Measurements from ENCODE around the gene ST6GAL1. TPM values are rescaled to one million over a fixed set of nuclear protein-coding genes. Genes with fewer than 3 reads are reported as not detected.
"Not testable (repeated sequence)": the region's sequence is repeated elsewhere in the genome, so short reads cannot be mapped to it uniquely, and the experiment has no call there.

The ST6GAL1 gene
- total RNA-seq, 1 donor = 38.8 TPM

DNA sequence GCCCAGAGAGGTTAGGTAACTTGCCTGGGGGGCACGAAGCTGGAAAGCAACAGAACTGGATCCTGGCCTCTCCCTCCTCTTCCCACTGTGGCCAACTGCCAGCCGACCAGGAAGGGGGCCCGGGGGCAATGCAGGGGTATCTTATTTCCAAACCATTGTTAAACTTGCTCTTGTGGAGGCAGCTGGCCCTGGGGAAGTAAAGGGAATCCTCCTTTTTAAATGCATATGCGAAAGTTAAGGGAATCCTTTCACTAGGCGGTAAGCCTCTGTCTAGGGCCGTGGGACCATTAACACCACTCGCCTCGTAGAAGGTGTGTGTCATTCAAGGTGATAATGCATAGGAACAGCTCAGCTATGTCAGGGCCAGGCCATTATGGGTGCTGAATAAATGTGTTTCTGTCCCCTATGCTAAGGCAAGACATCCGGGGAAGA is 68.6 kb downstream of the ST6GAL1 start:
- Histone ChIP-seq H3K4me1 (ENCODE audit: insufficient read depth, low read length) (peaks cover 73% of the 10 kb centered on the region), H3K27me3 (ENCODE audit: insufficient read depth, low read length) (no peaks in the 10 kb centered on the region), H3K4me3 (ENCODE audit: low read length) (no peak overlapping the region), H3K9me3 (ENCODE audit: low read depth, low read length) (no peaks in the 10 kb centered on the region)

DNA sequence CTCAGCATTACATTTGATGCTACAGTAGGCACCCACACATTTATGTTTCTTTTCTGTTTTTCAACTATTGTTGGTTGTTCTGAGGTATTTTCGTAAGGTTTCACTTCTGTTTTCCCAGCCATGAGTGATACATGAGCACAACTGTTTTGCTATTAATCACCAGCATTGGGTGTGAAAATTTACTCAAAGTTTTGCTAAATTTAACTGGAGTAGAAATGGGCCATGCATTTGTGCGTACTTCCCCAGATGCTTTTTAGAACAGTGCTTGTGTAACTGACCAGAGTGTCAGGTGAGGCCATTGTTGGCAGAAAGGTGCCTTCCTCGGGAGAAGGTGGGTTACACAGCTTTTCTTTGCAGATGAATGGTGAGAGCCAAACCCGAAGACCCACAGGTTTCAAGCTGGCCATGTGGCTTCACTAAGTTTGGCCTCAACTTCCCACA is 70.4 kb downstream of the ST6GAL1 start:
- H3K27me3 ChIP-seq (ENCODE audit: insufficient read depth, low read length) = no peaks in the 10 kb centered on the region
- peaks cover 80% of the 10 kb centered on the region for H3K4me1 ChIP-seq (ENCODE audit: insufficient read depth, low read length)
- no peaks in the 10 kb centered on the region for H3K9me3 ChIP-seq (ENCODE audit: low read depth, low read length)
- no peak overlapping the region for H3K4me3 ChIP-seq (ENCODE audit: low read length)

DNA sequence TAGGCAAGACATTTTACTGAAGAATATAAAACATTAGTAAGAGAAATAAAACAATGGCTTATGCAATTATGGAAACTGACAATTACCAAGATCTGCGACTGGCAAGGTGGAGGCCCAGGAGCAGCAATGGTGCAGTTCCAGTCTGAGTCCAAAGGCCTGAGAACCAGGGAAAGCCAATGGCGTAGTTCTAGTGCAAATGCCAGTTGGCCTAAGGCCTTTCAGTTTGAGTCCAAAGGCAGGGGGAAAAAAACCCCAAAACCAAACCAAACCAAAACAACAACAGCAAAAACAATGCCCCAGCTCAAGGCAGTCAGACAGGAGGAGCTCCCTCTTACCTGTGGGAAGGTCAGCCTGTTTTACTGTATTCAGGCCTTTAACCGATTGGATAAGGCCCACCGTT is 72.6 kb downstream of the ST6GAL1 start:
- no peaks in the 10 kb centered on the region for H3K27me3 ChIP-seq (ENCODE audit: insufficient read depth, low read length)
- H3K9me3 ChIP-seq (ENCODE audit: low read depth, low read length) = no peaks in the 10 kb centered on the region
- peaks cover 81% of the 10 kb centered on the region for H3K4me1 ChIP-seq (ENCODE audit: insufficient read depth, low read length)
- no peak overlapping the region for H3K4me3 ChIP-seq (ENCODE audit: low read length)

DNA sequence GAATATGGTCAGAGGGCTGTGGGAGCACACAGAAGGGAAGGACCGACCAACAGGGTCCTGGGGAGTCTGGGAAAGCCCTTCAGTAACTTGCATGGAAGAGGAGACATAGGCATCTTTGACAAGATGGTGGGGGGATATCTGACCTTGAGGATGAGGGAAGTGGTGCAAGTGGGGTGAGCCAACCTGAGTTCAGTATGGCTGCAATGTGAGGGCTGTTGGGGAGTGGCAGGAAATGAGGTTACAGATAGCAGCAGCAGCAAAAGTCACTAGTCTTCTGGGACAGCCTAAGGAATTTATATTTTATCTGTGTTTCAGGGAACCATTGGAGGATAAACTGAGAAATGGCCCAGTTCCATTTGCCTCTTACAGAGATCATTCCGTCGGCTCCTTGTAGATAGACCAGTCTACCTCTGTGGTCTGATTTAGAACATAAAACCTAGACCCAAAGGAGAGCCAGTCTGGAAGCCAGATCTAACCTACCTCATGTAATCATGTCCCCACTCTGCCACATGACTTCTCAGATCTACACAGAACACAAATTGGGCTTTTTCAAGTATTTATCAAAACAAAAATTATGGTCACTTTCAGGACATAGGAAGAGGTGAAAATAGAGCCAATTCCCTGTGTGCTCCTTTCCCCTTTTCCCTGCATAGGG is 75.6 kb downstream of the ST6GAL1 start:
- Histone ChIP-seq H3K4me3 (ENCODE audit: low read length) (no peak overlapping the region), H3K4me1 (ENCODE audit: insufficient read depth, low read length) (peaks cover 59% of the 10 kb centered on the region), H3K27me3 (ENCODE audit: insufficient read depth, low read length) (no peaks in the 10 kb centered on the region), H3K9me3 (ENCODE audit: low read depth, low read length) (no peaks in the 10 kb centered on the region)

DNA sequence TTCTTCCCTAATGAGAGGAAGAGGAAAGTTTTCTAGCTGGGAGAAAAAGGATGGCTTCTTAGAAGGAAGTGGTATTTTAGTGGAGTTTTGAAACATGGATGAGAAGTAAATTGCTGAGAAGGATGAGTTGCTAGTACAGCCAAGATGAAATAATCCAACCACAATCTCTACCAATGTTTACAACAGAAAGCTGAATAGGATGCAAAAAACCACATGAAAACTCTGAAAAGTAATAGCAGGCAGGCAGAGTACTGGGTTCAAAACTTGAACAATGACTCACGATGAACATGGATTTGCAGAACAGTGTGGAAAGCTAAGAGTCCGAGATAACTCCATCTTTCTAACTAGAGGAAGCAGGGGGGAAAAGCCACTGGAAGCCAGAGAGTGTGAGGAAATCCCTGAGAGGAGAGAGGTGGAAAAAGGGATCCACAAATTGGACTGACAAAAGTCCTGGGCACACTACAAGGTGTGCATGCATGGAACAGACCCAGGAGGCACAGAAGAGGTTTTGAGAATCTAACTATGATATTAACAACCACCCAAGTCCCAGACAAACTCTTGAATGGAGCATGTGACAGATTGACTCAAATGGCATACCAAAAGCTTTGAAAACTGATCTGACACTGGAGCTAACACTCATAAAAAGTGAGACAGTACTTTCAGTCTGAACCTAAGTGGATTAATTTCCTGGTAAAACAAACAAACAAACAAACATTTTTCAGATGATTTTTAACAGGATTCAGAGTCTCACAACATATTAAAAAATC is 76.7 kb downstream of the ST6GAL1 start:
- no peak overlapping the region for H3K4me3 ChIP-seq (ENCODE audit: low read length)
- H3K9me3 ChIP-seq (ENCODE audit: low read depth, low read length) = no peaks in the 10 kb centered on the region
- H3K4me1 ChIP-seq (ENCODE audit: insufficient read depth, low read length) = peaks cover 61% of the 10 kb centered on the region
- H3K27me3 ChIP-seq (ENCODE audit: insufficient read depth, low read length) = no peaks in the 10 kb centered on the region

DNA sequence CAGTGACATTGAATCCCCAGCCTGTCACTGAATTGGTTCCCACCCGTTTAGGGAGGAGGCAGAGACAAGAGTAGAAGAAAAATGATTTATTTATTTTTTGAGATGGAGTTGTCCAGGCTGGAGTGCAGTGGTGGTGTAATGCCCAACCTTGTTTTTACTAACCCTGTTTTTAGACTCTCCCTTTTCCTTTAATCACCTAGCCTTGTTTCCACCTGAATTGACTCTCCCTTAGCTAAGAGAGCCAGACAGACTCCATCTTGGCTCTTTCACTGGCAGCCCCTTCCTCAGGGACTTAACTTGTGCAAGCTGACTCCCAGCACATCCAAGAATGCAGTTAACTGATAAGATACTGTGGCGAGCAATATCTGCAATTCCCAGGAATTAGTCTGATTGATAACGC is 80.1 kb downstream of the ST6GAL1 start:
- H3K4me3 ChIP-seq (ENCODE audit: low read length); H3K27me3 ChIP-seq (ENCODE audit: insufficient read depth, low read length); H3K9me3 ChIP-seq (ENCODE audit: low read depth, low read length): not testable (repeated sequence)
- peaks cover 68% of the 10 kb centered on the region for H3K4me1 ChIP-seq (ENCODE audit: insufficient read depth, low read length)

DNA sequence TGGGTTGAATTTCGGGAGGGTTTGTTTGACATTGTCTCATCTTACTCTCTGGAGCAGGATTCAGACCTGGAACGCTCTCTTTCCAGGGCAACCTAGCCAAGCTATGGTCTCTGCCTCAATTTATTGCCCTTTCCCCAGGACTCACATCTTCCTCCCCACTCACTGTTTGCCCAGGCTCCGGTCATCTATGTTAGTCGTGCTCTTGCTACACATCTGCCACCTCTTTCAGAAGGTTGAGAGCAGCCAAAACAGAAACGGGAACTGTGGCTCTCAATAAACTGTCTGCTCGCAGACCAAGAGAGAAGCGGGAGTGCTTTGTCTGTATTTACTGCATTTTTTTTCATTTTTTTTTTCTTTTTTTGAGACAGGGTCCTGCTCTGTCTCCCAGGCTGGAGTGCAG is 81.6 kb downstream of the ST6GAL1 start:
- no peak overlapping the region for H3K4me3 ChIP-seq (ENCODE audit: low read length)
- H3K27me3 ChIP-seq (ENCODE audit: insufficient read depth, low read length) = no peaks in the 10 kb centered on the region
- no peaks in the 10 kb centered on the region for H3K9me3 ChIP-seq (ENCODE audit: low read depth, low read length)
- H3K4me1 ChIP-seq (ENCODE audit: insufficient read depth, low read length) = peaks cover 68% of the 10 kb centered on the region

DNA sequence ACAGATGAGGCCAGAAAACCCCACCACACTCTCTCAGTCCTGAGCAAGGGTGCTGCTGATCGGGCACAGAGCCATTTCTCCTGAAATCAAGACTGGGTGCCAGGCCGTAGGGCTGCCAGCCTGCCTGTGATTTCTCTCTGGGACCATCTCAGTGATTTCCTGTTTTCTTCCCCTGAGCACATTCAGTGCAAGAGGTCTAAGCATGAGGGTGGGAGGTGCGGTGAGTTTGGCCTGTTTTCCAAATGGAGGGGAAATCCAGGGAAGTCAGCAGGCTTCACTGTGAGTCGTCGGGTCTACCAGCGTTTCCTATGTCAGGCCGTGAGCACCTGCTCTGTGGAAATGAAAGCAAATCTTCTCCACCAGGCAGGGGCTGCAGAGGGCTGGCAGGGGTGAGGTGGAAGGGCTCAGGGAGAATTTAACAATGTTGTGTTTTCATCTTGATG is 82.3 kb downstream of the ST6GAL1 start:
- Histone ChIP-seq H3K4me3 (ENCODE audit: low read length) (no peak overlapping the region), H3K9me3 (ENCODE audit: low read depth, low read length) (no peaks in the 10 kb centered on the region), H3K27me3 (ENCODE audit: insufficient read depth, low read length) (no peaks in the 10 kb centered on the region), H3K4me1 (ENCODE audit: insufficient read depth, low read length) (peaks cover 69% of the 10 kb centered on the region)

DNA sequence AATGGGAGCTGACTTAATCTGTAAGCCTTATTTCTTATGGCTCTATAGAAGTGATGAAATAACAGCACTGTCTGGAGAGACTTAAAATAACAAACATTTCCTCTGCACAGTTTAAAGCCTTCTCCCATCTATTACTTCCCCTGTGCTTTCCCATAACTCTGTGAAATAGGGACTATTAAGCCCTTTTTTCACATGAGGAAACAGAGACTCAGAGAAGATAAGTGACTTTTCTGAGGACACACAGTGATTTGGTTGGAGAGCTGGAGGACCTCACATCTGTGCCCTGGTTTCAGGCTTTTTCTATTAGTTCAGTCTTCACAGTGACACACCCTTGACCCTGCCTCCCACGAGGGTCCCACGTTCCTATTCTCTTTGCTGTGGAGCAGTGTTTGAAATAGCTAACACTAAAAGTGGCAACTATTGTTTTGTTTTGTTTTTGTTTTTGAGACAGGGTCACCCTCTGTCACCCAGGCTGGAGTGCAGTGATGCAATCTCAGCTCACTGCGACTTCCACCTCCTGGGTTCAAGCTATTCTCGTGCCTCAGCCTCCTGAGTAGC is 82.9 kb downstream of the ST6GAL1 start:
- peaks cover 72% of the 10 kb centered on the region for H3K4me1 ChIP-seq (ENCODE audit: insufficient read depth, low read length)
- no peaks in the 10 kb centered on the region for H3K27me3 ChIP-seq (ENCODE audit: insufficient read depth, low read length)
- H3K9me3 ChIP-seq (ENCODE audit: low read depth, low read length) = no peaks in the 10 kb centered on the region
- H3K4me3 ChIP-seq (ENCODE audit: low read length) = no peak overlapping the region

DNA sequence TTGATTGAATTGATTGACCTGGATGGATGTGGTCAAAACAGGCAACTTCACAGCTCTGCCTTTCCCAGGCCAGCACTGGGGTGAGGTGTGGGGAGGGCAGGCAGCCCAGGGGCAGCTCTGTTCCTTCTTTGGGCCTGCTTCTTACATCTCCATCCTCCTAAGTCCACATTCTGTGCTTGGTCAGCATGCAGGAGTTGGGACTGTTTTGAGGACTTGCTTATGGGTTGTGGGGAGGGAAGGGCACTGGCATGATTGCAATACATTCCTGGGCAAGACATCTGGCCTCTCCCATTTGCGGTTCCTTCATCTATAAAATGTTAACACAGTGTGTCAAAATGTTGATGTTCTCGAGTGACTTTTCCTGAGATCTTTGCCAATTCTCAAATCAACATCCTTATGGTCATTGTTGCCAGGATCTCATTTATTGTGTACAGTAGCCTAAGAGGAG is 84.1 kb downstream of the ST6GAL1 start:
- no peaks in the 10 kb centered on the region for H3K27me3 ChIP-seq (ENCODE audit: insufficient read depth, low read length)
- H3K9me3 ChIP-seq (ENCODE audit: low read depth, low read length) = no peaks in the 10 kb centered on the region
- H3K4me3 ChIP-seq (ENCODE audit: low read length) = no peak overlapping the region
- H3K4me1 ChIP-seq (ENCODE audit: insufficient read depth, low read length) = peaks cover 81% of the 10 kb centered on the region

DNA sequence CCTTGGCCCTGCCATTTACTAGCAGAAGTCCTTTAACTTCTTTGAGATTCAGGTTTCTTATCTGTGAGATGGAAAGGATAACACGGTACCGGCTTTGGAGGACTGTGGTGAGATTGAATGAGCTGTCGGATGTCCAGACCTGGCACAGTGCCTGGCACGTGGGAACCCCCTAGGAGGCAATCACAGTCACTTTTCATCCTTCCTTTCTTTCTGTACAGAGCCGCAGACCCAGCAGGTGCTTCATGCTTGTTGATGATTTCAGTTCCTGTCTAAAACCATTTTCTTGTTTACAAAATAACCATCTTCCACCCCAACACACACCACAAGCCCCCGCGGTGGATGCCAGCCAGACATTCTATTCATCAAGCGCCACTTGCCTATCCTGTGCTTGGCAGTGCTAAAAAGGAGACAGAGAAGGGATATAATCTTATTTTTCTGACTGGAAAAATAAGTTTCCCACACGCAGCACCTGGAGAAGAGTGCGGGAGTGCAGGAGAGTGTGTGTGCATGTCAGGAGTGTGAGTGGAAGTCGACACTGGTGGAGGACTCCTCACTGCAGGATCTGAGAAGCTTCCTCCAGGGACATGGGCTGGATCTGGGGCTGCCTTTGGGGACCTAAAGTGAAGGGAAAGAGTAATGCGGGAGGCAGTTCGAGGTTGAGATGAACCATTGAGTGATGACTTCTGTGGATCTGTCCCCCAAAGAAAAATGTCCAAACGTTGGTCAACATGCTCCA is 85.7 kb downstream of the ST6GAL1 start:
- peaks cover 94% of the 10 kb centered on the region for H3K4me1 ChIP-seq (ENCODE audit: insufficient read depth, low read length)
- no peaks in the 10 kb centered on the region for H3K27me3 ChIP-seq (ENCODE audit: insufficient read depth, low read length)
- H3K9me3 ChIP-seq (ENCODE audit: low read depth, low read length) = no peaks in the 10 kb centered on the region
- no peak overlapping the region for H3K4me3 ChIP-seq (ENCODE audit: low read length)

DNA sequence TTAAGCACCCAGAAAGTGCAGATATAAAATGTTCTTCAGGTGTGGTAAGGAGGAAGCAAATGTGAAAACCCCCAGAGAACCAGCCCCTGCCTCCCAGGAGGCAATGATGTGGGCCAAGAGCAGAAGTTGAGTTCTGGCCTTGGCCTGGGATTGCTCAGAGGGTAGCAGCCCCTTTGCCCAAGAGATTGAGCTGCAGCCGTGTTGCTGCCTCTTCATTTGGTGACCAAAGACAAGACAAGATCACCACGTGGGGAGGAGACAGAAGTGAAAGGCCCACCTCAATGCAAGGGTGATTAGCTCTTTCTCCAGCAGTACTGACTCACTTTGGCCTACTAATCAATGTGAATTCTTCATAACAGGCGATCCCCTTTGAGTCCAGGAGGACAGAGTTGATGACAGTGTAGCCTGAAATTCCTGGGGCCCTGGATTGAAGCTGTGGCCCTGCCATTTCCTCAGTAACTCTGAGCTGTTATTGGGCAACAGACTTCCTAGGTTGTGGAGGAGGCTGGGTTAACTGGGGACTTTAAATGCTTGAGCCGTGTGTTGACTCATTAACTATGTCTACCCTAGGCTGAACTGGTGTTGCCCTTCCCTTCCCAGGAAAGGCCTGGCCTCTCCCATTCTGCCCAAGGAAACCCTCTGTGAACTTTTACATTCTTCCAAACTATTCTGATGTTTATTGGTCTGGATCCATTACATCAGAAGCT is 86.5 kb downstream of the ST6GAL1 start:
- no peaks in the 10 kb centered on the region for H3K9me3 ChIP-seq (ENCODE audit: low read depth, low read length)
- H3K4me1 ChIP-seq (ENCODE audit: insufficient read depth, low read length) = peaks cover 93% of the 10 kb centered on the region
- H3K27me3 ChIP-seq (ENCODE audit: insufficient read depth, low read length) = no peaks in the 10 kb centered on the region
- no peak overlapping the region for H3K4me3 ChIP-seq (ENCODE audit: low read length)

DNA sequence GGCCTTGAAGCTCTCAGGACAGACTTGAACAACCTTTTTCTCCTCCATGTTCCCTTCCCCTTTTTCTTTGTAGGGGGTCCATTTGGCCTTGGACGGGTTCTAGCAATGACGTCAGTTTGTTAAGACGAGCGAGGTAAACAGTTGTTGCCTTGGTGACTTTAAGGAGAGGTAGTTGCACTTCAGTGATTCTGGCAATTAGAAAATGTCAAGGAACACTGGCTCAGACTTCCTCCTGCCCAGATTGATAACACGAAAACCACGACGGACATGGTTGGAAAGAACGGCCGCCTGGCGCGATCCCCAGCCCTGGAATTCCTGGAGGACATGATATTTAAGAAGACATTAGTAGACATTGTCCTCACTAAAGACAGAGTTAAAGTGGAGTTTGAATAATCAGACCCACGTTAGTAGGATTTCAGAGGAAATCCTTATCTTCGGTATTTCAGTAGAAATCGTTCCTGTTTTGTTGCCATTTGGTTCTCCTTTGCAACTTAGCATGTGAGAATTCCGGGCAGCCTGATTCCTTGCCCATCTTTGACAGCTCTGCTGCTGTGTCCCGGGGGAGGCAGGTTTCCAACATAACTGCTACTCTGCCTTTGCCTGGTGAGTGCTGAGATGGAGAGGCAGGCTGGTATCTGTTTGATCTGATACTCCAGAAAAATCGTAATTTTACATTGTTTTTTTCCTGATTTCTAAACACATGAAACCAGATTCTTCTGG is 87.3 kb downstream of the ST6GAL1 start:
- H3K4me1 ChIP-seq (ENCODE audit: insufficient read depth, low read length) = peaks cover 92% of the 10 kb centered on the region
- no peaks in the 10 kb centered on the region for H3K9me3 ChIP-seq (ENCODE audit: low read depth, low read length)
- no peak overlapping the region for H3K4me3 ChIP-seq (ENCODE audit: low read length)

DNA sequence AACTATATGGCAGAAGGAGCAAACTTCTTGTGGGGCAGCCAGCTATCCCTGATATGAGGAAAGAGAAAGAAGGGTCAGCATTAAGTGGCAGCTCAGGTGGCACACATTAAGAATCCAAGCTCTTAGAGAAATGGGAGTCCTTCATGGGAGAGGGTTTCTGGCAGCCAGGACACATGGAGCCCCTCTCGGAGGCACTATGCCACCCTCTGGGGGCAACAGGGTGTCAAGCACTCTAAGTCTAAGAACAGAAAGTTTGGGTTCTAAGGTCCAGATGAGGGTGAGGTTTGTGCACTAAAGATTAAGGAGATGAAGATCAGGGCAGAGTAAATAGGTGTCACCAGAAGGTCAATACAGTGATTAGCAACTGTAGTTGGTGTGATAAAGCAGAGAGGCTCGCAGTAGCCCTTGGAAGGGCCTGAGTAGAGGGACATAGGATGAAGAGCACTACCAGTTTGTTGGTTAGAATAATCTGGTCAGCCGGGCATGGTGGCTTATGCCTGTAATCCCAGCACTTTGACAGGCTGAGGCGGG is 89.3 kb downstream of the ST6GAL1 start:
- no peaks in the 10 kb centered on the region for H3K9me3 ChIP-seq (ENCODE audit: low read depth, low read length)
- H3K4me3 ChIP-seq (ENCODE audit: low read length) = no peak overlapping the region
- H3K4me1 ChIP-seq (ENCODE audit: insufficient read depth, low read length) = peaks cover 80% of the 10 kb centered on the region
- no peaks in the 10 kb centered on the region for H3K27me3 ChIP-seq (ENCODE audit: insufficient read depth, low read length)

More for the DNA sequence above, 87.3 kb downstream of the ST6GAL1 start:
- no peaks in the 10 kb centered on the region for H3K27me3 ChIP-seq (ENCODE audit: insufficient read depth, low read length)

All from mononuclear cell (primary cell).